HEK293T (cell line): ENCODE data around the gene GNA14.
"Not testable (repeated sequence)": the region's sequence is repeated elsewhere in the genome, so short reads cannot be mapped to it uniquely, and the experiment has no call there.

Source experiments
- CTCF ChIA-PET: fragments of 350-600 bp; formaldehyde crosslinking; extraction: SDS; loops from one replicate; lab custom pipeline; 2021; ENCODE audit warnings: antibody characterized with exemption, inconsistent platforms; lab: Yijun Ruan, JAX
- POLR2A ChIA-PET: fragments of 350-600 bp; formaldehyde crosslinking; extraction: SDS; loops from one replicate; lab custom pipeline; 2020; ENCODE audit warnings: antibody characterized with exemption, inconsistent platforms; lab: Yijun Ruan, JAX
- DNase-seq: peaks from one replicate; pipeline ENCODE4 v3.0.0; 2012; ENCODE audit warnings: mixed read lengths; ENCODE audit errors: extremely low spot score
- ARNT ChIP-seq: fragments of 450-650 bp; IDR thresholded peaks from 2 replicates; pipeline ENCODE4 v1.6.1; 2017; ENCODE audit warnings: mild to moderate bottlenecking
- BHLHE40 ChIP-seq: fragments of 450-650 bp; IDR thresholded peaks from 2 replicates; pipeline ENCODE4 v1.6.1; 2016; ENCODE audit warnings: mild to moderate bottlenecking, moderate library complexity, borderline replicate concordance
- CTBP1 ChIP-seq: fragments of 450-650 bp; IDR thresholded peaks from 2 replicates; pipeline ENCODE4 v1.6.1; 2016; ENCODE audit warnings: borderline replicate concordance
- ELF4 ChIP-seq: fragments of 450-650 bp; IDR thresholded peaks from 2 replicates; pipeline ENCODE4 v1.6.1; 2017; ENCODE audit warnings: antibody characterized with exemption
- FOXA1 ChIP-seq: fragments of 450-650 bp; IDR thresholded peaks from 2 replicates; pipeline ENCODE4 v1.6.1; 2016; ENCODE audit warnings: mild to moderate bottlenecking
- FOXK2 ChIP-seq: fragments of 450-650 bp; IDR thresholded peaks from 2 replicates; pipeline ENCODE4 v1.6.1; 2016; ENCODE audit warnings: mild to moderate bottlenecking
- FOXM1 ChIP-seq: fragments of 450-650 bp; IDR thresholded peaks from 2 replicates; pipeline ENCODE4 v1.6.1; 2017; ENCODE audit warnings: mild to moderate bottlenecking, borderline replicate concordance
- HDGF ChIP-seq: fragments of 450-650 bp; IDR thresholded peaks from 2 replicates; pipeline ENCODE4 v1.6.1; 2017; ENCODE audit warnings: antibody characterized with exemption, borderline replicate concordance
- L3MBTL2 ChIP-seq: fragments of 450-650 bp; conservative IDR thresholded peaks from 2 replicates; pipeline ENCODE4 v1.6.1; 2016; ENCODE audit warnings: mild to moderate bottlenecking
- LEF1 ChIP-seq: fragments of 450-650 bp; IDR thresholded peaks from 2 replicates; pipeline ENCODE4 v1.6.1; 2017; ENCODE audit warnings: mild to moderate bottlenecking, borderline replicate concordance
- NFRKB ChIP-seq: fragments of 450-650 bp; IDR thresholded peaks from 2 replicates; pipeline ENCODE4 v1.6.1; 2016; ENCODE audit warnings: mild to moderate bottlenecking, moderate library complexity
- SP1 ChIP-seq: fragments of 450-650 bp; IDR thresholded peaks from 2 replicates; pipeline ENCODE4 v1.6.1; 2017
- SUZ12 ChIP-seq: fragments of 450-650 bp; IDR thresholded peaks from 2 replicates; pipeline ENCODE4 v1.6.1; 2016; ENCODE audit warnings: mild to moderate bottlenecking
- TARDBP ChIP-seq: fragments of 450-650 bp; IDR thresholded peaks from 2 replicates; pipeline ENCODE4 v1.6.1; 2016
- ZNF384 ChIP-seq: fragments of 450-650 bp; IDR thresholded peaks from 2 replicates; pipeline ENCODE4 v1.6.1; 2016
- TF ChIP-seq, protein P1 (sequence below): fragments of 450-650 bp; IDR thresholded peaks from 2 replicates; pipeline ENCODE4 v1.6.1; 2016

The GNA14 gene

DNA sequence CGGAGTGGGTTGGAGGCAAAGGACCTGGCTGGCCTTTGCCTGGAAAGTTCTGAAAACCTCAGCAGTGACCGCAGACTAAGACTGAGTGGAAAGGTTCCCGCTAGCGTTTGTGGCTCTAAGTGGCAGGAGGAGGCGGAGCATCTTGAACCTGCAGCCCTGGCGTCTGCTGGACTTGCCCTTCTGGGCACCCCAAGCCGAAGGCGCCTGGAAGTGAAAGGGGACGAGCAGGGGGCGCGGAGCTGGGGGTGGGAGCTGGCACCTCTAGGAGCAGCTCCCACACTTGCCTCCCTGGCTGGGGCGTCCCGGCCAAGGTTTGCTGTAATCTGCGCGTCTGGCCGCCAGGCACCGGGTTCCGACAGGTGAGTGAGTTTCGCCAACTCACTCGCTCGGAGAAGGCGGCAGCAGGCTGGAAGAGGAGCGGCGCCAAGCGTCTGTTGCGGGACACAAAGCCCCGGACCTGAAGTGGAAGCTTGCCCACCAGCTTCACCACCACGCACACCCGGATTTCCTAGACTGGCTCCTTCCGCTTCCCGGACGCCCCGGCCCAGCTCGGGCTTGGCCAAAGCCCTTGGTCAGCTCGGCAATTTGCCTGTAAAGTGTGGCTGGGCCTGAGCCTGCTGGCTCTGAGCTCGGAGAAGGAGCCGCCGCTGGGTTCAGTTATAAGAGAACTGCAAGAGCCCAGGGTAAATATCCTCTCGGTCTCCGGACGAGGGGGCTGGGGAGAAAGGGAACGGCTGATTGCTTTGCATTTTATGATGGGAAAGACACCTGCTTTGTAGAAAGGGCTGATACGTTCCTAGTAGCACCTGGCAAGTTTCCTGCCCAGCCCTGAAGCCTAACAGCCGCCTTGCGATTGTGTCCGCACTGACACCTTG lies at the start of gene GNA14:
Gene GNA14 (minus strand): TSS at position 89 of the 875 bp plus-strand sequence. CDS start 529 bp downstream, outside the sequence.
- no peak for DNase-seq
- CTCF ChIA-PET: no interaction called here
- no peak for TF ChIP-seq ZNF384
- no peak for TF ChIP-seq LEF1
- TF ChIP-seq ELF4: no peak
- no peak for TF ChIP-seq FOXM1
- TF ChIP-seq, protein P1, sequence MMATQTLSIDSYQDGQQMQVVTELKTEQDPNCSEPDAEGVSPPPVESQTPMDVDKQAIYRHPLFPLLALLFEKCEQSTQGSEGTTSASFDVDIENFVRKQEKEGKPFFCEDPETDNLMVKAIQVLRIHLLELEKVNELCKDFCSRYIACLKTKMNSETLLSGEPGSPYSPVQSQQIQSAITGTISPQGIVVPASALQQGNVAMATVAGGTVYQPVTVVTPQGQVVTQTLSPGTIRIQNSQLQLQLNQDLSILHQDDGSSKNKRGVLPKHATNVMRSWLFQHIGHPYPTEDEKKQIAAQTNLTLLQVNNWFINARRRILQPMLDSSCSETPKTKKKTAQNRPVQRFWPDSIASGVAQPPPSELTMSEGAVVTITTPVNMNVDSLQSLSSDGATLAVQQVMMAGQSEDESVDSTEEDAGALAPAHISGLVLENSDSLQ: no peak
- TF ChIP-seq ARNT: no peak
- POLR2A ChIA-PET: no interaction called here

DNA sequence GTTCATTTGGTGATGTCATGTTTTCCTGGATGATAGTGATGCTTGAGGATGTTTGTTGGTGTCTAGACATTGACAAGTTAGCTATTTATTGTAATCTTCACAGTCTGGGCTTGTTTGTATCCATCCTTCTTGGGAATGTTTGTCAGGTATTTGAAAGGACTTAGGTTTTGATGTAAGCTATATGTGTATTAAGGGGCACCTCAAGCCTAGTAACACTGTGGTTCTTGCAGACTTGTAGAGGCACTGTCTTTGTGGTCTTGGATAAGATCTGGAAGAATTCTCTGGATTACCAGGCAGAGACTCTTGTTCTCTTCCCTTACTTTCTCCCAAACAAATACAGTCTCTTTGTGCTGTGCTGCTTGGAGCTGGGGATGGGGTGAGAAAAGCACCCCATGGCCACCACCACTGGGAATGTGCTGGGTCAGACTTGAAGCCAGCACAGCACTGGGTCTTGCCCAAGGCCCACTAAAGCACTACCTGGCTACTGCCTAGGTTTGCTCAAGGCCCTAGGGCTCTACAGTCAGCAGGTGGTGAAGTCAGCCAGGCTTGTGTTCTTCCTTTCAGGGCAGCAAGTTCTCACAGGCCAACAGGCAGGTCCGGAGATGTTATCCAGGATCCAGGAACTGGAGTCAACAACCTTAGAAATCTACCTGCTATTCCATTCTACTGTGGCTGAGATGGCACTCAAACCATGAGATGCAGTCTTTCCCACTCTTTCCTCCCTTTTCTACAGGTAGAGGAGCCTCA lies 49.3 kb upstream of the GNA14 start:
- CTCF ChIA-PET: no interaction called here
- TF ChIP-seq NFRKB (no peak), ZNF384 (no peak), LEF1 (no peak), ARNT (no peak), FOXA1 (no peak), L3MBTL2 (no peak), FOXK2 (no peak), SUZ12 (no peak), SP1 (no peak), HDGF (no peak), CTBP1 (no peak), BHLHE40 (no peak), FOXM1 (no peak), ELF4 (no peak), TARDBP (no peak)
- TF ChIP-seq, protein P1: no peak
- DNase-seq: no peak
- POLR2A ChIA-PET: no interaction called here

DNA sequence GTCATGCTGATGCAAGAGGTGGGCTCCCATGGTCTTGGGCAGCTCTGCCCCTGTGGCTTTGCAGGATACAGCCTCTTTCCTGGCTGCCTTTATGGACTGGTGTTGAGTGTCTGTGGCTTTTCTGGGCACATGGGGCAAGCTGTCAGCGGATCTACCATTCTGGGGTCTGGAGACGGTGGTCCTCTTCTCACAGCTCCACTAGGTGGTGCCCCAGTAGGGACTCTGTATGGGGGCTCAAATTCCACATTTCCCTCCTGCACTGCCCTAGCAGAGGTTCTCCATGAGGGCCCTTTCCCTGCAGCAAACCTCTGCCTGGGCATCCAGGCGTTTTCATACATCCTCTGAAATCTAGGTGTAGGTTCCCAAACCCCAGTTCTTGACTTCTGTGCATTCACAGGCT lies 42.6 kb upstream of the GNA14 start:
- CTCF ChIA-PET, DNase-seq, POLR2A ChIA-PET: not testable (repeated sequence)

DNA sequence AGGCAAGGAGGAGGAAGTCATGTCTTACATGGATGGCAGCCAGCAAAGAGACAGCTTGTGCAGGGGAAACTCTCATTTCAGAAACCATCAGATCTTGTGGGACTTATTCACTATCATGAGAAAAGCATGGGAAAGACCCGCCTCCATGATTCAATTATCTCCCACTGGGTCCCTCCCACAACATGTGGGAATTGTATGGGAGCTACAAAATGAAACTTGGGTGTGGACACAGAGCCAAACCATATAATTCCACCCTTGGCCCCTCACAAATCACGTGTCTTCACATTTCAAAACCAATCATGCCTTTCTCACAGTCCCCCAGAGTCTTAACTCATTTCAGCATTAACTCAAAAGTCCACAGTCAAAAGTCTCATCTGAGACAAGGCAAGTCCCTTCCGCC lies 42.0 kb upstream of the GNA14 start:
- DNase-seq: not testable (repeated sequence)

DNA sequence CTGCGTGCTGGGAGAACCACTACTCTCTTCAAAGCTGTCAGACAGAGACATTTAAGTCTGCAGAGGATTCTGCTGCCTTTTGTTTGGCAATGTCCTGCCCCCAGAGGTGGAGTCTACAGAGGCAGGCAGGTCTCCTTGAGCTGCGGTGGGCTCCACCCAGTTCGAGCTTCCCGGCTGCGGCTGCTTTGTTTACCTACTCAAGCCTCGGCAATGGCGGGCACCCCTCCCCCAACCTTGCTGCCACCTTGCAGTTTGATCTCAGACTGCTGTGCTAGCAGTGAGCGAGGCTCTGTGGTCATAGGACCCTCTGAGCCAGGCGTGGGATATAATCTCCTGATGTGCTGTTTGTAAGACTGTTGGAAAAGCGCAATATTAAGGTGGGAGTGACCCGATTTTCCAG lies 39.6 kb upstream of the GNA14 start:
- DNase-seq, POLR2A ChIA-PET, CTCF ChIA-PET: not testable (repeated sequence)

More for the DNA sequence above, 42.0 kb upstream of the GNA14 start:
- CTCF ChIA-PET, POLR2A ChIA-PET: not testable (repeated sequence)

DNA sequence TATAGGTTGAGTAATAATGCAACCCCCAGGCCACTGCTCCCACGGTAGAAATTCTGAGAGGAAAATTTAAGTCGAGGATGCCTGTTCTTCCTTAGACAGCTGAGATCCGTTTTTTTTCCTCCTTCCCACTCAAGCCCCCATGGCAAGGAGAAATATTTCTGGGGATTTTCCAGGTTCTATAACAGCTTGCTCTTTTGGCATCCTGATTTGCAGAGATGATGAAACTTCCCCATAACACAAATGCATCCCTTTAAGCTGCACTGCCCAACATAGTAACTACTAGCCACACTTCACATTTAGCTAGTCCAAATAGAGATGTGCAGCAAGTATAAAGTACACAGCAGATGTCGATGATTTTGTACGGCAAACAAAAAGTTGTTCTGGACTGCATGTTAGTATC lies 32.5 kb upstream of the GNA14 start:
- DNase-seq: no peak
- ChIA-PET POLR2A (no interaction called here), CTCF (no interaction called here)
- TF ChIP-seq TARDBP: no peak
- no peak for TF ChIP-seq ELF4
- TF ChIP-seq, protein P1: no peak
- no peak for TF ChIP-seq L3MBTL2
- no peak for TF ChIP-seq ZNF384
- TF ChIP-seq SUZ12: no peak
- no peak for TF ChIP-seq FOXM1
- TF ChIP-seq FOXA1: no peak

DNA sequence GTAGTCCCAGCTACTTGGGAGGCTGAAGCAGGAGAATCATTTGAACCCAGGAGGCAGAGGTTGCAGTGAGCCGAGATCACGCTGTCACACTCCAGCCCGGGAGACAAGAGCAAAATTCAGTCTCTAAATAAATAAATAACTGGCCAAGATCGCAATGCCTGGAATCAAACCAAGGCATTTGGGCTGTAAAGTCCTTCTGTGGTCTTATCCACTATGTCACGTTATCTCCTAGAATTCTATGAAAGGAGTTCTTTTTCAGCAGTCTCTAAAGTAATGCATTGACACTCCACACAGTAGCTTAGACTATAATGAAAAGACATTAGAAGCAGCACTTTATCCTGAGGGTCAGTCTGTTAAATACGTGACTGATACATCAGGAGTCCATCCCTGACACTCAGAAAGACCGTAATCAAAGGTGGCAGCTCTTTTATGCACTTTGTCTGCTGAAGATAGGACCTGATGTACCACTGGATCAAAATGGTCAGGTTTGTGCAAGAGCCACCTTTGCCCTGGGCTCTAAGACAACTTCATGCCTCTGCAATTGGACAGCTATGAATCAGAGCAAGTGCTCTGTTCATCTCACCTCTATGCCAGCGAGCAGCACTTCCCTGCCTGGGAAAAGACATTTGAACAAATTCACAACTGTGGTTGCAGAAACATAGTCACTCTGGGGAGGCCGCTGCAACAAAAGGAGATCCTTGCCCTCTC lies 31.7 kb upstream of the GNA14 start:
- CTCF ChIA-PET: no interaction called here
- no peak for DNase-seq
- TF ChIP-seq LEF1: no peak
- TF ChIP-seq FOXM1: no peak
- TF ChIP-seq, protein P1: no peak
- no peak for TF ChIP-seq SUZ12
- no peak for TF ChIP-seq SP1
- no peak for TF ChIP-seq TARDBP
- no peak for TF ChIP-seq BHLHE40
- TF ChIP-seq ARNT: no peak
- TF ChIP-seq FOXK2: no peak
- TF ChIP-seq ZNF384: no peak
- no peak for TF ChIP-seq HDGF
- TF ChIP-seq CTBP1: no peak
- TF ChIP-seq FOXA1: no peak
- TF ChIP-seq ELF4: no peak
- POLR2A ChIA-PET: no interaction called here
